GM12891 (cell line): ENCODE results near the gene DEDD2.

Experiments
- PAX5 ChIP-seq: IDR thresholded peaks from 2 replicates; pipeline ENCODE4 v1.6.1; 2011; ENCODE audit warnings: low read length, moderate library complexity, mild to moderate bottlenecking; ENCODE audit not compliant: insufficient read depth, severe bottlenecking
- POLR2A ChIP-seq: IDR thresholded peaks from 2 replicates; pipeline ENCODE4 v1.6.1; 2011; ENCODE audit warnings: low read depth, low read length, control low read depth
- POLR2AphosphoS5 ChIP-seq: IDR thresholded peaks from 2 replicates; pipeline ENCODE4 v1.6.1; 2011; ENCODE audit warnings: low read depth, low read length, control low read depth
- SPI1 ChIP-seq: IDR thresholded peaks from 2 replicates; pipeline ENCODE4 v1.6.1; 2011; ENCODE audit warnings: low read depth, low read length, control low read depth
- TAF1 ChIP-seq: IDR thresholded peaks from 2 replicates; pipeline ENCODE4 v1.6.1; 2011; ENCODE audit warnings: low read depth, low read length, control low read depth

DNA sequence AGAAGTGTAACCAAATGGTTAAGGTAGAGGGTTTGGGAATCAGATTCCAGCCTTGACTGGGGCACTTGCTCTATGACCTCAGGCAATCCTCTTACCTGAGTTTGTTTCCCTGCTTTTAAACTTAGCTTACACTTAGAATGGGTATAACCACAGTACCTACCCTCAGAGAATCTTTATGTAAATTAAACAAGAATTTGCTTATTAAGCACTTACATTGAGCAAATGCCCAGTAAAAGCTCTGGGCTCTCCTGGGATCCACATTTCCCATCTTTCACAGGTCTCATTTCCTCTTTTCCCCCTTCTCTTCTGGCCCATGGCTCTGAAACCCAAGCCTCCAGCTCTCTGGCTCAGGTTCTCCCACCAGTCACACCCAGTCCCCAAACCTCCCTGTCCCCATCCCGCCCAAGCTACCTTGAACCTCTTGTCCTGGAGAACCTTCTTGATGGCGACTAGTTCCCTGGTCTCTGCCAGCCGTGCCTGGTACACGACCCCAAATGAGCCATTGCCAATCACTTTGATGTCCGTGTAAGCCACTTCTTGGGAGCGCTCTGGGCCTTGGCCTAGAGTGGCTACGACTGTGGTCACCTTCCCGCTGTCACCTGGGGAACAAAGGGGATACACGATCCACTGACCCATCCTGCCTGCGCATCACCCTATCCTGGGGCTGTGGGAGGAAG lies 22.2 kb upstream of the DEDD2 start:
- no peak for TF ChIP-seq POLR2AphosphoS5
- TF ChIP-seq TAF1 = no peak
- TF ChIP-seq POLR2A = no peak
- no peak for TF ChIP-seq SPI1
- TF ChIP-seq PAX5 = no peak
